NCI-H526 (cell line): ENCODE data around the gene IP6K1.
"Not testable (repeated sequence)": the region's sequence is repeated elsewhere in the genome, so short reads cannot be mapped to it uniquely, and the experiment has no call there.

Source experiments
- DNase-seq, 2 experiments: peaks; one replicate each; lab custom pipeline; 2025; lab: John Stamatoyannopoulos, UW

The IP6K1 gene

DNA sequence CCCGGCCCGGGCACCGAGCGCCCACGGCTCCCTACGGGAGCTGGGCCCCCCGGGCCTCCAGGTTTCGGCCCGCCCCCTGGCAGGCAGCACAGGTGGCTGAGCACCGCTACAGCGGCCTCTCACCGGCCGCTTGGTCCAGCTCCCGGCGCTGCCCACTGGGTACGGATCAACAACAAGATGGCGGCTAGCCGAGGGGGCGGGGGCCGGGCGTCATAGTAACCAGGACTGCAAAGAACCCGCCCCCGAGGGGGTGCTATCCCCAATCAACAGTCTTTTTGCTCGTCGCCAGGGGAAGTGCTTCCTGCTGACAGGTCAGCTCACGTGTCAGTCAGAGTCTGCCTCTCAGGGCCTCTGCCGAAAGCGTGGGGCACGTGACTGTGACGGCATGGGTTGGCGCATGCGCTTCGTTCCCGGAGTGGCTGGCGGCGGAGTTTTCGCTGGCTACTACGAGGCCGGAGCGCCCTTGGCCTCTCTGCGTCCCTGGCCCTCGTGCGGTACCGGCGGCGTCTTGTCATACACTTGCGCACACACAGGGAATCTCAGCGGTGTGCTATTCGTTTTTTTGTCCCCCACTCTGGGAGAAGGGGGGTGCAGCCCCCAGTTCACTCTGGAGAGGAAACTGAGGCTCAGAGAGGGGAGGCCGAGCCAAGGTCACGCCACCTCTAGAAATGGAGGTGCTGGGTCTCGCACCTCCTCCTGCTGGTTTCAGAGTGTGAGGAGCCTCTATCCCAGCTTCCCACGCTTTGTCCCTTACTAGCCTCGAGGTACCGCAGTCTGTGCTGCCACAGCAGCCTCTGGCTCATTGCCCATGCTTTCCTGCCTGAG, at the start of gene IP6K1:
Gene IP6K1 (minus strand): TSS at position 186 of the 825 bp plus-strand sequence. CDS start 38,502 bp downstream, outside the sequence.
- DNase-seq, result peak; percentile 99

GRCh38 chr3:49831341-49831740, 45.0 kb upstream of the IP6K1 start:
- DNase-seq, result no peak

DNA sequence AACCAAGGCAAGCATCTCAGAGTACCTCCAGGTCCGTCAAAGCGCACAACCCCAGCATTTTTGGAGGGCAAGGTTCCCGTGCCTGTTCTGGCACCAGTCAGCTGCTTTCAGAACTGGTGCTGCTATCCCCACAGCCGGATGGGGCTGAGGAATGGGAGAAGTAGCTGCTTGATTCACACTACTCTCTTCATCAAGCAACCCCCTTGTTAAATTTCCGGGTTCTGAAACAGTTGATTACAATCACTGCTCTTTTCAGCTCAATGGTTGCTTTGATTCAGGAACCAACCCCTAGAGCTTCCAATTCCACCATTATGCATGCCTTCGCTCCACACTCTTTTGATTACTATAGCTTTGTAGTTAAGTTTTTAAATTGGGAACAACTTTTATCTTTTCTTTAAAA, 39.7 kb upstream of the IP6K1 start:
- no peak for DNase-seq

GRCh38 chr3:49823131-49823530, 36.8 kb upstream of the IP6K1 start:
- DNase-seq, result not testable (repeated sequence)

DNA sequence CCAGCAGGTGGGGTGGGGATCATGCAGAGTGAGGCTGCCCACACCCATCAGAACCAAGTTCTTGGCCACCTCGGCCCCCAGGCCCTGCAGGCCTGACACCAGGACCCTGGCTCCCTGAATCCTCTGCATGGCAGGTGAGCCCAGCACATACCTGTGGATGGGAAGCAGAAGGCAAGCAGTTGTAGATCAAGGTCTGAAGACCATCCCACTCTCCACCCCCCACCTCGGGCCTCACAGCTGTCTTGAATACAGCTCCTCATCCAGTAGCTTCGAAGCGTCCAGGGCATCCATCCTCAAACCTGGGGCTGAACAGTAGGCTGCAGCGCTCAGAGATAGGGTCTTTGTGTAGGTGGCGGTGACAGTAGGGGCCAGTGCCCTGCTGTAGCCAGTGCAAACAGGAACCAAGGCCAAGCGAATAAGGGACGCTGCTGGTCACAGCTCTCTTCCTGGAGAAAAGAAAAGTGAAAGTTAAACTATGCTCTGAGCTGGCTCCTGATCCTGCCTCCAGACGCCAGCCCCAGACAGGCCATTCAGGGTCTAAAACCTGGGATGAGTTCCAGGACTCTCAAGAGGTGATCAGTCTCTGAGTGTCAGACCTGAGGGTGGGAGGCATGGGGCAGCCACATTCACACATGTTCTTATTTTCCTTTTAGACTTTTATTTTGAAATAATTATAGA, 27.3 kb upstream of the IP6K1 start, which contains the start of gene UBA7:
Gene UBA7 (minus strand): TSS at position 457 of the 678 bp plus-strand sequence. CDS start 166 bp downstream, at position 291.
- no peak for DNase-seq

DNA sequence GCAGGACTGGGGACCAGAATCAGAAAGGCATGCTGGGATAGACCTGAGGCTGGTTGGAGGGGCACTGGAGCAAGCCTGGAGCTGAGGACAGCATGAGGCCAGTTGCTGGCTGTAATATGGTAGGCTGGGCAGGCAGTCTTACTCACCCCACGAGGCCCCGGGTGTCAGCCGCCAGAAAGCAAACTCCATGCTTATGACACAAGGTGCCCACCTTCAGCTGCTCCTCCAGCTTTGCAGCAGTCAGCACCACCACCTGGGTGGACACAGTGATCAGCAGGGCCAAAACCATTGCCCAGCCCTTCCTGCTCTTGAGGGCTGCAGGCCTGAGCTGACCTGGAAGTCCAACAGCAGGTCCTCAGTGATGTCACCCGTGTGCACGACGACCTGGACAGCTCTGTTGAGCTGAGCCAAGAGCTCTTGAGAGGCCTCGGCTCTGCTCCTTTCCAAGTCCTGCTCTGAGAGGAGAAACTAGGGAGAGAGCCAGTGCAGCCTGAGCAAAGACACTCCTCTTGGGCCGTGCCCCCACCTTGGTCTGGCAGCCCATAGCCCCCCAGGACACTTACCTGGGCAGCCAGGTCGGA, 26.7 kb upstream of the IP6K1 start:
- DNase-seq, result no peak

DNA sequence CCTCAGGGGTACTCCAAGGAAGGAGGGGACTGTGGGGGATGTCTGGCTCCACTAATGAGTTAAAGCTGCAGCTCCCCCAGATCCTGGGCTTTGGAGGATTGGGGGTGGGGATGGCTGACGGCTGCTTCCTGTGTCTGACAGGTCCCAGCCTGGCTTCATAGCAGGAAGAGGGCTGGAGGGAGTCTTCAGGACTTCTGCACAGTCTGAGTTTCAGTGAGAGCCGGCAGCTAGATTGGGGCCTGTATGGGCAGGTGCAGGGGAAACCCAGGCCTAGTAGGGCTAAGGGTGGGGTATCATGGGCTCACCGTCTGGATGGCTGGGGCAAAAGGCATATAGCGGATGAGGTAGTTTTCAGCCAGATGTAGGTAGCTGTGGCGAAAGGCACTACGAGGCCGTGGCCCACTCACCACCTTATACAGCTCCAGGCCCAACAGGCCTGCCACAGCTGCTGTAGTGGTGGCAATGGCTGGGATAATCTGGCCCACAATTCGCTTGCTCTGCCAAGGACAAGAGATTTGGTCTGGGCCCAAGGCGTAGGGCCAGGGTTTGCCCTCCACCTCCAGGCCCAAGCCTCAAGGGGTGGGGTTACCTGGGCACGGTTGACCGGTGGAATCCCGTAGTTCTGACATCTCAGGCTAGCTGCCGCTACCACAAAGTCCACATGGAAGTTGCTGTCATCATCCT, 21.2 kb upstream of the IP6K1 start:
- DNase-seq, result no peak

DNA sequence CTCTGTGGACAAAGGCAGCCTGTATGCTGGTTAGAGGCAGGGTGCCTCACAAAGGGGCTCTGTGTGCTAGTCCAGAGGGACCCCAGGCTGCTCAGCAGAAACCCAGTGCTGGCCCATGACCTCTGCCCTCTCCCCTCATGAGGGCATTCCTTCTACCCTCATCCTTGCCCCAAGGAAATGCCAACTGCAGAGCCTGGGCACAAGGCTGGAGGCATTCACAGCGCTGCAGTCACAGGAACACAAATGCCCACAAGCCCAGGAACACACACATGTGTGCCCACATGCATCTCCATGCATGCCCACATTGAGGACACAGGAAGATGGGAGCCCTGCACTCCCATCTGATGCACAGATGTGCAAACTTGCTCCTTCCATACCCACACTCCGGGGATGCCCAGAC, 20.5 kb upstream of the IP6K1 start:
- no peak for DNase-seq

DNA sequence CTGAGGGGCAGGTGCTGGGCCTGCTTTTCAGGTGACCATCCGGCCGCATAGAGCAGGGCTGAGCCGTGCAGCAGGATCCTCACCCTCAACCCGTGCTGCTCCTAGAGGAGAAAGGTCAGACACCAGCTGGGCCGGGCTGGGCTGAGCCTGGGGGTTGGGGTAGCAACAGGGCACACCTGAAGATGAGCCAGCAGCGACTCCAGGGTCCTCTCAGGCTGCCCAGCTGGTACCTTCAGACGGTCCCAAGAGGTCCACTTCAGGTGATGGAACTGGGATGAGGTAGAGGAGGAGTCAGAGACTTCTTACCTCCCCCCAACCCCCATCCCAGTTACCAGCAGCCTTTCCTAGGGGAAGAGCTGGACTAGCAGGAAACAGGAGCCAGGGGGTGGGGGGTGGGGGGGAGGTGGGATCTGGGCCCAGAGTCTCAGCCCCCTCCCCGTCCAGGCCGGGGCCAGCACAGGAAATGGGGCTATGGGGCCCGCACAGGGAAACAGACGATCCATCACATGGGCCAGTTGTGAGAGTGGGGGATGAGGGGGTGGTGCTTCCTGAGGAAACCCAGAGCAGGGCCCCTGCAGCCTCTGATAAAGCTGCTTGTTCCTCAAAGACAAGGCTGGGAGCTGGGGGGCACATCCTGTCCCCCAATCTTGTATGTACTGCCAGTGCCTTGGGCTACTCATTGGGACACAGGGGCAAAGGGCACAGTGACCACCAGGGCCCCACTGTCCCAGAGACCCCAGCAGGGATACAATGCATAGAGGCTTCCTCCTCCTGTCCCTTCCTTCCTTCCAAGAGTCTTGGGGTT, 19.8 kb upstream of the IP6K1 start:
- DNase-seq, result no peak

- peak in 1 of 2 experiments; percentile 55 for DNase-seq
Measured at GRCh38 chr3:49805367-49805782, 19.0 kb upstream of the IP6K1 start.

- no peak for DNase-seq
Measured at GRCh38 chr3:49804141-49805041, 18.0 kb upstream of the IP6K1 start.

DNA sequence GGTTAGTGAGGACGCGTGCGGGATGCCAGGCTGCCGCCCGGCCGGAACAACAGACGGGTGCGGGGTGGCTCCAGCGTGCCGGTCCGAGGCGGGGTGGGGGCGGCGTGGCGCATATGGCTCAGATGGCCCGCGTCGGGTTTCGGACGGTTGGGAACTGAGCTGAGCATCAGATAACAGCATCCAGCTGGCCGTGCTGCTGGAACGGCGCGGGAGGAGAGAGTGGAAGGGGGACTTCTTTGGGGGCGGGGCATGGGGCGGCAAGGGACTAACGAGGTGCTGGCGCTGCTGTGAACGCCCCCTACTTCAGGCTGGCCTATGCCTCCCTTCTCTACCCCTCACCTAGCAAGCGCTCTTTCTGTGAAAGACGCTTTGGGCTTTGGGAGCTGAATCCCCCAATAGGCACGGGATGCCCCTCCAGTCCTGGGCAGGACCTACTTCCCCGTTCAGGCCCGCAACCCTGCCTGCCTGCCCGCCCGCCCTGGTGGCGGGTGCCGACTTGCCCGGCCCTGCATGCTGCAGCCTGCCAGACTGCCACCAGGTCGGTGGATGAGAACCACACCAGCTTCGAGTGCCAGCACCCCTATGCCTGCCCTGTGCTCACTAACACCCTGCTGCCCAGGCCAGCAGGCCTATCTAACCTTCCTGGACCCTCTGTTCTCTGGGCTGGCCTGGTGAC, 17.3 kb upstream of the IP6K1 start:
- DNase-seq, result peak; percentile 47 to 79

GRCh38 chr3:49802719-49803464, 16.6 kb upstream of the IP6K1 start, which contains the start of gene INKA1:
Gene INKA1, plus strand, starts transcription at chr3:49803261. Its CDS starts 132 bp downstream, at chr3:49803393.
- DNase-seq, result peak; percentile 57 to 92

DNA sequence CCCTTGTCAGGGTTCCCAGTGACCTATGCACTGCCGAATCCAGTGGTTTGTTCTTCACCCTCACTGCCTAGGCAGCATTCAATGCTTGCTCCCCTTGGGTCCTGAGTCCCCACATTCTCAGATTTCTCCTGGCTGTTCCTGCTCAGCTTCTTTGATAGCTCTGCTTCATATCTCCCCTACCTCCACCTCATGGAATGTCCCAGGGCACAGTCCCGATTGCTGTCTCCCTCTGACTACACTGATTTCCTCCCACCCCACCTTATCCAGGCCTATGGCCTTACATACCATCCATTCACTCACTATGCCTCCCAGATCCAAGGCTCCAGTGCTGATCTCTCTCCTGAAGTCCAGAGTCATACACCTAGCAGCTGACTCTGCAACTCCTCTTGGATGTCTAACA, 14.8 kb upstream of the IP6K1 start:
- DNase-seq, result no peak

DNA sequence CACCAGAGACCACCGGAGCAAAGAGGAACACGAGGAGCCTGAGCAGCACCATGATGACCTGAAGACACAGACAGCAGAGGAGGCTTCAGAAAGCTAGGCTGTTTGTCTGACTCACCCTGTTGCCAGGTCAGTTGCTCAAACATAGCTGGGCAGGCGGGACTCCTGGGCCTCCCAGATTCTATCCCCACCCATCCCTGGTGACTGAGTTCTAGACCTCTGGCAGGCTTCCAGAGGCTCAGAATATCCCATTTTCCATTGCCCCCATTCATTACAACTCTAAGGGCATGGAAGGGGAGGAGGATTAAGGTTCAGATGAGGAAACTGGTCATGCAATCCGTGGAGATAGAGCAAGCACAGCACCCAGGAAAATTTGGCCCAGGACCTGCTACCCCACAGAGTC, 13.4 kb upstream of the IP6K1 start, which contains the start of gene CDHR4:
Gene CDHR4 (minus strand): TSS at position 113 of the 400 bp plus-strand sequence. CDS start 61 bp downstream, at position 52.
- DNase-seq, result no peak

- no peak for DNase-seq
Measured at GRCh38 chr3:49799105-49799504, 12.8 kb upstream of the IP6K1 start.

DNA sequence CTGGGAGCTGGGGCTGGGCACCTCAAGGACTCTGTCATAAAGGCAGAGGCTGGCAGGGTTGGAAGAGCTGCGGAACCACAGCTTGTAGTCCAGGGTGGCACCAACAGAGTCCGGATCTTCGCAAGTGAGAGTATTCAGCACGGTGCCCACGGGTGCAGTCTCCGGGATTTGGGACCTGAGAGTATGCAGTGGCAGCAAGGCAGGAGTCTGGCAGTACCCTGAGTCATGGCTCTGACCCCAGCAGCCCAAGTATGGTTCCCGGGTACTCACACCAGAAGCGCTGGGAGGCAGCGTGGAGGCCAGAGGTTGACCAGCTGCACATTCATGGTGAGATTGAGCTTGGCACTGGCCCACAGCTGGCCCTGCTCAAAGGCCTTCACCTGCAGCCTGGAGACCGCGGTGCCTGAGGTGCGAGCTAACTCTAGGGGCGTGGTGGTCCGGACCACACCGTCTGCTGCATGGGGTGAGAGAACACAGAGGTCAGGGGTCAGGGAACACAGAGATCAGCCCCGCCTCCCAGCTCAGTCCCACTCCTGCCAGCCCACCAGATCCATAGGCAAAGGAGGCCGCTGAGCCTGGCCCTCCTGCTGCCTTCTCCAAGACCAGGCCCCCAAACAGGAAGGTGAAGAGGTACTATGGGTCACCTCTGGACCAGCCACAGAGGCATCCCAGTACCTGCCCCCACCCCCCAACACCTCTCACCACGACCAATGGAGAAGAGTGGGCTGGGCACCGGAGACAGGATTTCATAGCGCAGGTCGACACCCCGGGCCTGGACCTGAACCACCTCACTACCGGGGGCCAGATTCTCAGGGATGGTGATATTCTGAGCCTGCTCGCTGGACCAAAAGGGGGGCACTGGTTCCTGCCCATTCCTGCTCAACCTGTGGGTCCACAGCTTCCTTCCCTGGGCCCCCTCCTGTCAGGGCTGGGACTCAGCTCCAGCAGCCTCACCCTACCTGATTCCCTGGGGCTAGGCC, 8.9 kb upstream of the IP6K1 start:
- no peak for DNase-seq
